GM19043 (cell line): ENCODE measurements around the gene CFP.

Experiments
- ATAC-seq: cut with Tn5 transposase; IDR thresholded peaks from one replicate; pipeline ENCODE4 v1.9.1; 2021; ENCODE audit warnings: low read depth; ENCODE audit not compliant: unreplicated experiment

The CFP gene

DNA sequence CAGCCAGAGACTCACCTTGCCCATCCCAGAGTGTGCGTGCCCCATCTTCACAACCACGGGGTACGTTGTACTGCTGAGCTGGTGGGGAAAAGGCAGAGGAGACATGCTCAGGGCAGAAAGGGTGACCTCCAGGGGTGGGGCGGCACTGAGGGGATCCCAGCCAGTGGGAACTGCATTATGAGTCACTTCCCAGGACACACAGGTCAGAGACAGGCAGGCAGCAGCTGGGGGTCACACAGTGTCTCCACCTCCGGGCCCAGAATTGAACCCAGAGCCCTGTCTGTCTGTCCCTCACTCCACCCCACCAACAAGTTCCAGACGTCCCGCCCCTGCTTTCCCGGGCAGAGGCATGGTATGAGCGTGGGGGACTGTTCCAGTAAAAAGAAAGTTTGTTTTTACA, 52.3 kb downstream of the CFP start:
- no peak for ATAC-seq

DNA sequence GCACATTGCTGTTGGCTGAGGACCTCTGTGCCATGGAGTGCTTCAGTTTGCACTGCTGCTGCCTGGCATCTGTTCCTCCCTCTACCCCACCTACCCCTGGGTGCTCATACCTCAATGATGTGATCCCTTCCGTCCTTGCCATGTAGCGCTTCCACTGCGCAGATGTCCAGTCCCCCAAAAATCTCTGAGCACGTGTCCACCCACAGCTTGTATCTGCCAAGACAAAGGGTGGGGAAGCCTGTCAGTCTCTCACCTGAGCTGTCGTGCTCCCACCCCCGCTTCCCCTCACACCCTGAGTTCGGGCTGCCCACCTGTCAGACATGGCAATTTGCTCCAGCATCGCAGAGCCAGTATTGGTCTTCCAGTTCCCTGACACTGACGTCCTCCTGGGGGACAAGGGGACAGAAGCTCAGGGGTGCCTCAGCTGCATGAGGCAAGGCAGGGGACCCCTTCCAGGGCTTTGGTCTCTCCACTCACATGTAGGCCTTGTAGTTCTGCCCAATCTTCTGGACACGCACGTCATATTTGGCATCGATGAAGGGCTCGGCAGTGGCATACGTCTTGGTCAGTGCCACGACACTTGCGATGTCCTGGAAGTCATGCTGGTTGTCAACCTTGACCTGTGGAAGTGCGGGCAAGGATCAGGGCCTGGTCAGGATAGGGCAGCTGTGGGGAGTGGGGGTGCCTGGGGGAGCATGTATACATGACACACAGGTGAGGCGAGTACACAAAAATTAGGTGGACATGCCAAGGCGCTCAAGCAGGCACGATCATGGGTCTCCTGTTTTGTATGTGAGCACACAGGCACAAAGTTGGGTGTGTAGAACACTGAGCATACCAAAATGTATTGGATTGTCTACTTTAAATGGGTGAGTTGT, 53.5 kb downstream of the CFP start:
- no peak for ATAC-seq

DNA sequence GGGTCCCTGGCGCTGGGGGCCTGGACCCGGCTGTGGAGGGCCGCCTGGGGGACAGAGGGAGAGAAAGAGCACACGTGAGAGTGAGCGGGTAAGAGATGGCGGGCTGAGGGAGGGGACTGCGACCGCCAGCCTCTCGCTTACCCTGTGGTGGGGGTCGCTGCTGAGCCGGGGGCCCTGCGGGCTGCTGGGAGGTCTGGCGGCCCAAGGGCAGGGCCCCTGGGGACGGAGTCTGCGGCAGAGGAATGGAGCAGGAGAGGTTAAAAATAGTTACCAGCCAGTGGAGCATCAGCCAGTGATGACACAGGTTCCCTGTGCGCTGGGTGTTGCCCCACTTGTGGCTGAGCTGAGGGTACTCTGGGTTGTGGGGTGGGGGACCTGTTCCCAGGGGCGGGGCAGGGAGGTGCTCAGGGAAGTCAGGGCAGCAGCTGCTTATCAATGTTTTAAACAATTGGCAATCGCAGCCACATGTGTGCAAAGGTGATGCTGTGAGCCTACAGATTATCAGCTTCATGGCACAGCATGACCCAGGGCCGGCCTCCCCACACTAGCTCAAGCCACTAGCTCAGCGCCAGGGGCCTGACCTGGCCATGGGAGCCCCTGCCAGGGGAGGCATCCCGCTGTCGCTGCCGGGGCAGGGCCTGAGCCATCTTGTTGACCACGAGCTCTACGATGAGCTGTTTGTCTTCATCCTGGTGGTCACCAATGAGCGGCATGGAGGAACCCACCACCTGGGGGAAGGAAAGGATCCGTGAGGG, 55.0 kb downstream of the CFP start:
- no peak for ATAC-seq

DNA sequence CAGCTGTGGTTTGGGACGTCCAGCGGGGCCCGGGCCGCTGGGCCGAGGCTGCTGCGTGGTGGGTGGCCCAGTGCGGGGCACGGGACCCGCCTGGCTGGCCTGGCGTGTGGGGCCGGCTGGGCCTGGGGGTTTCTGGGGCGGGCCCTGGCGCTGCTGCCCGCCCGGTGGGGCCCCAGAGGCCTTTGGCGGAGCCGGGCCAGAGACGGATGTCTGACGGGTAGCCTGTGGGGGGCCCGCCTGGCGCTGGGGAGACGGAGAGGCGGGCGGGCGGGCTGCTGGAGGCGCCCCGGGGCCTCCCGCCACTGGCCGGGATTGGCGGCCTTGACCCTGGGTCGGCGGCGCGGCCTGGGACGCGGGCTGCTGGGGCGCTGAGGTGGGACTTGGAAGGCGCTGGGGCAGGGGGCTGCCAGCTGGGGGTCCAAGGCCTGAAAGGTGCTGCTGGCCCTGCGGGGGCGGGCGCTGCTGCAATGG, 55.6 kb downstream of the CFP start:
- ATAC-seq, result no peak

DNA sequence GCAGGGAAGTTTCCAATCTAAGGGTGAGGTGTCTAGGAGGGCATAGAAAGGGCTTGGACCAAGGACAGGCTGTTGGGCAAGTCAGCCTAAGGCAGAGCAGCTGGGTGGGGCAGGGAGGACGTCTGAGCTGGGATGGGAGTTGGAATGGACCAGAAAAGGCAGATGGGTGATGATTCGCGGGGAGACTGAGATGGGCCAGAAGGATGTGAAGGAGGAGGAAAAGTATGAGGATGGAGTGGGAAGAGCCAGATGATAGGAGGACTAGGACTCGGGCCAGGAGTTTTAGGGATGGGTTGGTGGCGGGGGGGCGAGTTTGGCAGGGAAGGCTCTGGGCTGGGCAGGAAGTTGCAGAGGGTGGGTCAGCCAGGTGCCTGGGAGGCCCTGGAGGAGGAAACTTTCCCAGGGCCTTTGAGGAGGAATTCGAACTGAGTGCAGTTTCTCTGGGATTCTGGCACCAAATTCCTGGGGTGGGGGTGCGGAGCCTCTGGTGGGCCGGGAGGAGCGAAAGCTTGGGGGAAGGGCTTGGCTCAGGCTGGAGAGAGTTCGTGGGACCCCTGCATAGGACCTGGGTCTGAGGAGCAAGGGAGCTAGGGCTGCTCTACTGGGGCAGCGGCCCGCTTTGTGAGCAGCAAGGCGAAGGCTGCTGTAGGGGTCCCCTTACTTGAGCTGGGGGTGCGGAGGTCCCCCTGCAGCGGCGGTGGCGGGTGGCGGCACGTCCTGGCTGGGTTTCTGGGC, 56.2 kb downstream of the CFP start:
- ATAC-seq, result no peak
